Femur (tissue), 1 donor: ENCODE measurements around the gene ZNHIT1.

Source experiments
- DNase-seq: peaks from one replicate; pipeline ENCODE4 v3.0.0-alpha.2; 2017

The ZNHIT1 gene

DNA sequence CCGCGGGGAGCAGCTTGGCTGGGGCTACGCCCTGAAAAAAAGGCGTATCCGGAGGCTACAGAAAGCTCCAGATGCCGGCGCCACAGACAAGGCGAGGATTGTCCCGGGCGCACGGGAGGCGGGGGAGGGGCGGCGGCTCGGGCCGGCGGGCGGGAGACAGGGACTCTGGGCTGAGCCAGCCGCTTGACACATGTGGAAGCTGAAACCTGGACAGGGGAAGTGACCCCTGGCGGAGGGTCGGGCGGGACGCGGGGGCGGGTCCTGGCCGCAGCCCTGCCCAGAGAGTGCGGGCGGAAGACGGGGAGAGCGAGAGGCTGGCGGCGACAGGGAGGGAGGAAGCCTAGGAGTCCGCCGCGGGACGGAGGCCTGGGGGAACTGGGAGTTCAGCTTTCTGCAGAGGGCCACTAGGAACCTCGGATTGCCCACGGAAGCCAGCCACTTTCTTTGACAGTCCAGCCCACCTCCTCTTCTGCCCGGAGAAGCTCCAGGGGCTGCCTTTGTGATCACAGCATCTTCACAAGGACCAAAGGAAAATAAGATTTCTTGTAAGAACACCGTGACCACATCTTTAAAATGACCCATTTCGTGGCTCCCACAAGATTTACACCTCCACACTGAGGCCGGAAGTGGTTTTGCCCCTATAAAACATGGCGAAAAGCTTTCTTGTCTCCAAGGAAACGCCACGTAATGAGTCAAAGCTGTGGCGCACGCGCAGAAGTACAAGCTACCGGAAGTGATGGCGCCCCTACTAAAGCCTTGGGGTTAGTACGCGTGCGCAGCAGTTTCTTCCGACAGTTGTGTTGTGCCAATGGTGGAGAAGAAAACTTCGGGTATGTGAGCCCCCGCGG, at the start of gene ZNHIT1, which contains the start of gene PLOD3:
Gene ZNHIT1, plus strand, starts transcription at position 778 of the 848 bp plus-strand sequence. Its CDS starts 31 bp downstream, at position 809.
Gene PLOD3, minus strand, starts transcription at position 194 of the 848 bp plus-strand sequence. CDS start 307 bp downstream, outside the sequence.
- DNase-seq: peak; percentile 97

DNA sequence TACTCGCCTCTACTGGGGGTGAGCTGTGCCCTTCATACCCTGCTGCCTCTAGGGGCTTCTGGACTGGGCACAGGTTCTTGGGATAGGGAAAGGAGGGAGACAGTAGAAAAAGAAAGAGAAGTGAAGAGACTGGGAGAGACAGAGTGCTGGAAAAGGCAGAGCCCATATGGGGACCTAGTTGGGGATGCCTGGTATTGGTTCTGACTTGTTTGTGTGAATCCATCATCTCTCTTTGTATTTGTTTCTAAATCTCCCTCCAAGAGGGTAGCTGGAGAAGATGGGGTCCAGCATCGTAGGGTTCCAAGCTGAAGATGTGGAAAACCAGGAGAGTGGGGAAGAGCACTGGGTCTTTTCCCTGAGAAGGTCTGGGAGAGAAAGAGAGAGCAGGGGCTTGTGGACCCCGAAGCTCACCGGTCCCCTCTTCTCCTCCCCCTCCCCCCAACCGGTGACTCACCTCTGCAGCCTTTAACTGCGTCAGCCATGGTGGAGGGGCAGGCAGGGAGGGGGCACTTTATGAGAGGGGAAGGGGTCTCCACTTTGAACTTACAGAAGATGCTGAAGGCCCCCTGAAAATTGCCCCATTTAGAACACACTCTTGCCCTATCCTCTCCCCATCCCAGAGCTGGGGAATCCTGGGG, 49.4 kb upstream of the ZNHIT1 start:
- DNase-seq: no peak

DNA sequence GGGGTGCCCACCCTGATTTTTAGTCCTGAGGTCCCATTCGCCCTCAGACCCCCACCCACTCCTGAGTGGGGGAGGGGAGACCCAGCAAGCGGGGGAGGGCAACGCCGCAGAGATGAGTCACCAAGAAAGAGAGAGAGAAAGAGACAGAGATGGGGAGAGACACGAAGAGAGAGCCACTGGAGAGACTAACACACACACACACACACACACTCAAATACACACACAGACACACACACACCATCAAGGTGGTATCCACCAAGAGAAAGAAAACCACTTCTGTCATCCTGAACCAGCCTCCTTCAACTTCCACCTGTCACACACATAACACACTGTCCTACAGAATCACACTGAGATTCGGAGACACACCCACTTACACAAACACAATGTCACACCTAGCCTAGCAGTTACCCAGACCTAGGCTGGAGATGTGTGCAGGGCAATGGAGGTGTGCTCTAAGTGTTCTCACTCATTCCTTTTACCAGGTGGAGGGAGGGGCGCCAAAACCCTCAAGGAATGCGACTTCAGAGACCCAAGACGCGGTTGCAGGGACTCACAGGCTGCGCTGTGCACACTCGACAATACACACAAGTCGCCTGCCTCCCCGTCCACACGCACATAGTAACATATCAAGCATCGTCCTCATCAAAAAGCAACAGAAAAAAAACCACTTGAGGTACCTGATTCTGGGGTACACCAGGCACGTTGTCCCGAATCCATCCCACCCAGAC, 48.7 kb upstream of the ZNHIT1 start:
- DNase-seq: no peak

DNA sequence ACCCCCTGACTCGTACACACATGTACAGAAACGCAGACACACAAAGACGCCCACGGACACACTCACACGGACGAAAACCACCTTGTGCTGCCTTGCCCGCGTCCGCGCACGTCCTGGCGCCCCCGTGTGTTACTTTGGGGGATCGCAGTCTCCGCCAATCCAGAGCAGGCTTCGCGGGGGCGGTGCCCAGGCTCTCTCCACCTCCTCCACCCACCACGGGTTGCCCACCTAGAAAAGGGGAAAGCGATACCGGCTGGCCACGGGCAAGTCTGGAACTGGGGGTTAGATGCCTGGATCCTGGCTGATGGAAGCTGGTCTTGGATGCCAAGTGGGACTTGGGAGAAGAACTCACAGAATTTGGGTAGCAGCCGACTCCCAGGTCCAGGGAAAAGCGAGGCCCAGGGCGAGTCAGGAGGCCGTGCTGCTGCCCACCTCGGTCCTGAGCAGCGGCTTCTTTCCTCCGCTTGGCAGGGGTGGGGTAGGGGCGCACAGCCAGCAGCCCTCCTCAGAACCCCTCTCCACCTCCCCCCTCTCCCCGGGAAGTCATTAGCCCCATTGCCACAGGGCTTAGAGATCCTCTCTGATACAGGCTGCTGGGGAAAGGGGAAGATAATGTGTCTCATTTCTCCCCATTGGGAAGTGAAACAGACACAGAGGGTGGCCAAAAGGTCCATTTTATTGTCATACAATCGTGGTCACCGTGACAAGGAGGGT, 48.0 kb upstream of the ZNHIT1 start:
- DNase-seq: peak; percentile 75

DNA sequence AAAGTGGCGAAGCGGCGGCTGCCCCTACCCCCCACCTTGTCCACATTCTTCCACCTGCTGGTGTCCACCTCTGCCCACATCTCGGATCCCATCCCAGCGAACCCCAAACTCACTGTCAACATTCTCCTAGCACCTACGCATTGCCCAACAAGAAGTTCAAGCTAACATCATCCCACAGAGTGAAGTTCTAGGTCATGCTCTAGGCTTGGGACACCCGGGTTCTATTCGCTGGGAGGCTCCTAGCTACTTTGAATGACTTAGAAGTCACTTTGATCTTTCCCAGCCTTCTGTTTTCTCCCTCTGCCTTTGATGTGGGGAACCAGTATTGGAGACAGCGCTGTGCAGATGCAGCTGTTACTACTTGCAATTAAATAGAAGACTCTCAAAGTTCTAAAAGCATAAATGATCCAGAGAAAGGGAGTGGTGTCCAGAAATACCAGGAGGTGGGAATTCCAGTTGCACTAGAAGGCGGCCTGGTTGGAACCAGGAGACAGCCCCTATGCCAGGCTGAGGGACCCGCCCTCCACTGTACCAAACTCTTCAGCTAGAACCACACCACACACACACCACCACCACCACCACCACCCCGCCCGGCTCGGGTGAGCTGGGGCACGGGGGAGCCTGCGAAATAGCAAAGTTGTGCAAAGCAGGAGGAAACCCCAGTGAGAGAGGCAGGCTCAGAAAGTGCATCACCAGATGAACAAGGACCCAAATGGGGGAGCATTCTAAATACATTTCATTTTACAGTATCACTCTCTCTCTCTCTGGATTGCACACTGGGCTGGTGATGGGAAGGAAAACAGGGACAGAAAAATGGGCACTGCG, 47.1 kb upstream of the ZNHIT1 start:
- DNase-seq: no peak

DNA sequence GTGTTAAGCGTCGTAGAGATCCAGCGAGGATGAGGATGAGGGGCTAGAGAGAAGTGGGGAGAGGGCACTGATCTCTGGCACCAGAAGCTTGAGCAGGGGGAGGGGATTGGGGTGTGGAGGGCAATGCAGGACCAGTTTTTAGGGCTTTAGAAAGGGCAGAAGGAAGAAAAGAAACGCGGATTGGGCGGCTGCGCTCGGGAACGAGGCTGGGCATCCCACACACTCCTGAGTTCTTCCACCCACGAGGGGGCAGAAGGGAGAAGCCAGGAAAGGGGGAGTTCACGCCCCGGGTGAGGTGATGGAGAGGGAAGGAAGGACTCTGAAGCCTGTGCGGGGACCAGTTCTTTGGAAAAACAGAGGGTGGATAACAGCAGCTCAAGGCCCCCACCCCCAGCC, 46.5 kb upstream of the ZNHIT1 start:
- DNase-seq: no peak

DNA sequence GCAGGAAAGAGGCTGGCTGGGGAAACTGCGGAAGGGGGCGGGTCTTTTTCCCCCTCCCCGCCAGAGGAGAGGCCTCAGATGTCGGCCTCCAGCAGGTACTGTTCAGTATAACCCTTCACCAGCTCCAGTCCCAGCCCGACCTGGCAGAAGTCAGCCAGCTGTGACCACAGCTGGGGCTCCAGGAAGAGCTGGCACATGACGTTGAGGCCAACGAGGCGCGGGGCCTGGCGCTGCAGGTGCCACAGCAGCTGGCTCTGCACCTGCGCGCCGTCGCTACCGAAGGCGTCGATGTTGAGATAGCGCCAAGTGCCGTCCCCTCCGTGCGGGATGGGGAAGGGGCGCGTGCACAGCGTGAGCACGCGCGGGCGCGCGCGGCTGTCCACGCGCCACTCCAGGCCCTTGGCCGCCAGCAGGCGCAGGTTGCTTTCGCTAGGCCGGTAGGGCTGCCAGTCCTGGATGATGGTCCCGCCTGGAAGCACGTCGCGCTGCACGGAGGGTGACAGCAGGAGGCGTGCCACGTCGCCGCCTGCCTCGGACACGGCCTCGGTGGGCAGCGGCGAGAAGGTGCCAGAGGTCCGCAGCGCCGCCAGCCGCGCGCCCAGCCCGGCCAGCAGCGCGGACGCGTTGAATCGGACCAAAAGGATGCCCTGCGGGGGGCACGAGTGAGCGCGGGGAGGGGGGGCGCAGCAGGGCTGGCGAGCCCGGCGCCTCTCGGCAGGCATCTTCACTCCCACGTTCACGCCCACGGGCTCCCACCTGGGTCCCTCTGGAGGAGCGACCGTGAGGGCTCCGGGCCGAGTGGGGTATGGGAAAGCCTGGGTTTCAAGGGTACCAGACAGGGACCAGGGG, 45.7 kb upstream of the ZNHIT1 start:
- DNase-seq: no peak

DNA sequence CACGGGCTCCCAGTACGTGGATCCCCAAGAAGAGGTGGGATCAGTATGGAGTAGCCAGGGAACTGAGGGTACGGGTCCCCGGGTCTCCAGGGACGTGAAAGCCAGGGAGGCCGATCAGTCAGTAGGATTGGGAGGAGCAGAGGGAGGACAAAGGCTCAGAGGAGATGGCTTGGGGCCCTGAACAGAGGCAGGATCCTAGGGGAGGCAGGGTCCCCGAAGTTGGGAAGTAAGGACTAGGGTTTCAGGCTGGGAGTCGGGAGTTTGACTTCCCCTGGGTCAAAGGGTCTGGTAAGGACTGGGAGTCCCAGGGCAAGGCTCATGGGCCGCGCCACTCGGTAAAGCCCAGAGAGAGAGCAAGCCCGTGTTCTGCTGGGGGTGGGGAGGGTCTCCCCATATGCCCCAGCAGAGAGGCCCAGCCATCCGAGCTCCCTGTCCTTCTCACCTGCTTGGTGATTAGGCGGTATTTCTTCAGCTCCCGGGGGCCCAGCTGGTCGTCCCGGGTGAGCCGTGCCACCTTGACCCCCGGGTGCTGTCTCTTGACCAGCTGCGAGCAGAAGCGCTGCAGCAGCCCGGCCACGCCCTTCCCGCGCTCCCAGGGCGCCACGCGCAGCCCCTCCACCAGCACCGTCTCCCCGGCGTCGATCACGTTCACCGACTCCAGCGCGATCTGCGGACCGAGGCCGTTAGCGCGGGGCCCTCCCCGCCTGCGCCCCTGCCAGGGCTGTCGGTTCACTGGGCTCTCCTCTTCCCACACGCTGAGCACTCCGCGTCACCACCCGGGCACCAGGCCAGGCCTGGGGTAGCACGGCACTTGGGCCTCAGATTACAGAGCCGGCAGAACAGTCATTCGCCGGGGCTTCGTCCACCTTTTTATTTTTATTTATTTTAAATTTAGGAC, 44.9 kb upstream of the ZNHIT1 start:
- DNase-seq: peak; percentile 80

DNA sequence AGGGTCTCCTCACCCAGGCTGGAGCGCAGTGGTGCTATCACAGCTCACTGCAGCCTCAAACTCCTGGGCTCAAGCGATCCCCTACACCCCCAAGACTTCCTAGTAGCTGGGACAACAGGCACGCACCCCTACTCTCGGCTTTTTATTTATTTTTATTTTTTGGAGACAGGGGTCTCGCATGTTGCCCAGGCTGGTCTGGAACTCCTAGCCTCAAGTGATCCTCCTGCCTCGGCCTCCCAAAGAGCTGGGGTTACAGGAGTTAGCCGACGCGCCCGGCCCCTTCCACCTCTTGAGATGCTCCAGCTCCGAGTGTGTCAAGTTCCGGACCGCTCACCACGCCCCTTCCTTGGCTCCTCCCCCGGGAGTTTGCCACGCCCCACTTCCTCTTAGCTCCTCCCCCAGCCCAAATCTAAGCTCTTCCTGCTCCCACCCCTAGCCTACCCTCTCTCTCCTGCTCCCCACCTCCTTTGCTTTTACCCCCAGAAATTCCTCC, 44.2 kb upstream of the ZNHIT1 start:
- no peak for DNase-seq

DNA sequence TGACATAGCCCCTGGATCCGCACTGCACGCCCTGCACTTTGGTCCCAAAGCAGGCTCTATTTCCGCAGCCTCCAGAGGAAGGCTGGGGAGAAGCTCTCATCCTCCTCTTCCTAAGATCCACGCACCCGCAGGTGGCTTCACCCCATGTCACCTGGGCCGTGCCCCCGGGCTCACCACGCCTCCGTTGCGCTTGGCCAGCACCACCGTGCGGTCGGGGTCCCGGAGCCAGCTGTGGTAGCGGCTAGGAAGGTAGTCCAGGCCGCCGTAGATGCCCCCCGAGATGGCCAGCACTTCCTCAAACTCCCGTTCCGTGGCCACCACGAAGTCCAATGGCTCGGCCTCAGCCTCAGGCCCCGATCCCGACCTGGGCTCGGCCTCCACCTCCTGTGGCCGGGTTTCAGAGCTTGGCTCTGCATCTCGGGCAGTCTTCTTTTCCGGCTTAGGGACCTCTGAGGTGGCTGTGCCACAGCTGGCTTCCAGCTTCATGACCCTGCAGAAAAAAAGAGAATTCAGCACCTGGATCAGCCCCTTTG, 43.6 kb upstream of the ZNHIT1 start:
- DNase-seq: no peak

DNA sequence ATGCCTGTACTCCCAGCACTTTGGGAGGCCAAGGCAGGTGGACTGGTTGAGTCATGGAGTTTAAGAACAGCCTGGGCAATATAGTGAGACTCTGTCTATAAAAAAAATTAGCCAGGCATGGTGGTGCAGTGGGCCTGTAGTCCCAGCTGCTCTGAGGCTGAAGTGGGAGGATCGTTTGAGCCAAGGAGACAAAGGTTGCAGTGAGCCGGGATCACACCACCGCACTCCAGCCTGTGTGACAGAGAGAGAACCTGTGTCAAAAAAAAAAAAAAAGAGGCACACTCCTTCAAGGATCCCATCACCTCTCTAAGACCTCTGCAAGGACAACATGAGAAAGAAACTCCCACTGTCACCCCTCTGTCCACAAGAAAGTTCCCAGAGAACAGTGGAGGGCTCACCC, 42.3 kb upstream of the ZNHIT1 start:
- DNase-seq: no peak

DNA sequence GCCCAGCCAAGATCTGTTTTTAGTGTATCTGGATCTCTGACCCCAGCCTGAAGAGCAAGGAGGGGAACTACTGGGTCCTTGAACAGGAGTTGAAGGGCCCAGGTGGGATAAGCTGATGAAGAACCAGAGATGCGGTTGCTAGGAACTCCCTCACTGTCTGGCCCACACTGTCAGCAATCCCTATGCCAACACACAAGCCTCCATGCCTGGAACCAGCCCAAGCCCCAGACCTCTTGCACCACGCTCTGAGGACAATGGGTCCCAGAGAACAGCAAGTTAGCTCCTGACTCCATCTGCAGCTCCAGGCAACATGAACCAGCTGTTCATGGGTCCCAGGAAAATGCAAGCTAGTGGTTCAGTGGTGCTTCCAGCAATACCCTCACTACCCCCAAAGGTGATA, 40.3 kb upstream of the ZNHIT1 start:
- DNase-seq: no peak

DNA sequence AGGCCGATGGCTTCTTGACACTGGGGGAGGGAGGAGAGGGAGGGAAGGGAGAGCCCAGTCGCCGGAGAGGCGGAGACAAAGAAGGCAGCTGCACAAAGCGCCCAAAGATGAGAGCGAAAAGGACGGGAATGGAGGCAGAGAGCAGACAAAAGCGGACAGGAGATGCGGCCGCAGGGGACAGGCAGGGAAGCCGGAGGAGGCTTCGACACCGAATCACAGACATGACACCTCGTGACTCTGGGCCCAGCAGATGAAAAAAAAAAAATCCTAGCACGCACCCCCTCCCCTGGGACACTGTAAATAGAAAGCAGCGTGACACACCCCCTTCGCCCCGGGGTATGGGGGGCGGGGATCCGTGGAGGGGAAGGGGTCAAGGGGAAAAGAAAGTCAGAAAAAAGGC, 38.8 kb upstream of the ZNHIT1 start:
- DNase-seq: no peak

DNA sequence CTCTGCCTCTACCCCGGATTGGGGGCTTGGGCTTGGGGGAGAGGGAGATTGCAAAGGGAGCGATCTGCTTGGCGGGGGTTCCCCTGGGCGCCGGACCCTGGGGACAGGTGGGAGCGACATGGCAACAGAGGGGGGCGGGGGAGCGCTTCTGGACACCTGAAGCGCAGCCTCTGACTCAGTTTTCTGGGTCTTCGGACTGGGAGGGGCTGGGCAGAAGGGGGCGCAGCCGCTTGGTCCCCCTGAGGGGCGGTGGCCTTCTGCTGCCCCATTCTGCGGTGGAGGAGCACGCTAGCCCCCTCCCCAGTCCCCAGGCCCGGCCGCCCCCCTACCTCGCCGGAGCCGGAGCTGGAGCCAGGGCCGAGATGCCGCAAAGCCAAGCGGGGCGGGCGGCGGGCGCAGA, 38.3 kb upstream of the ZNHIT1 start:
- DNase-seq: no peak

DNA sequence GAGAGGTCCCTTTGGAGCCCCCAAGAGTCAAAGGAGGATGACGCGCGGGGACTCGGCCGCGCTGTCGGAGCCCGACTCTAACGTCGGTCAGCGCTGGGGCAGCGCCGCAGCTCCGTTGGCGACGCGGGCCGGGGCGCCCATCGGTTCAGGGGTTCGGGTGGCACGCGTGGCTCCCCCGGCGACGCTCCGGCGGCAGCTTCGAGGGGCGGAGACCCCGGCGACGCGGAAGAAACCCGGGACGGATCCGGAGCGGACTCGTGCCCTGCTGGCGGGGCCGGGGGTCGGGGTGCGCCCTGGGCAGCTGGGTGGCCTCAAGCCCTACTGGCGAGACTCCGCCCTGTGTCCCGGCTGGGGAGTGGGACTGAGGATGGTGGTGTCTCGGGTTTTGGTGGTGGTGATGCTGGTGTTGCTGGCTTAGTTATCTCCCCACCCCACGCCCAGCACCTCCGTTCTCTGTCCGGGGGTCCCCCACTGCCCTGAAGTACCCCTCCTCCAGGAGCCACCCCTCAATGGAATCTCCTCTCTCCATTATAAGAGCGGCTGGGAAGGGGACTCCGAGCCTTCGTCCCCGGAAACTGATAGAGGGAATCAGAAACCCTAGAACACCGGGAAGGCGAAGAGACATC, 37.7 kb upstream of the ZNHIT1 start, which contains the start of gene NAT16:
Gene NAT16, minus strand, starts transcription at position 164 of the 626 bp plus-strand sequence. CDS start 5,486 bp downstream, outside the sequence.
- DNase-seq: no peak

DNA sequence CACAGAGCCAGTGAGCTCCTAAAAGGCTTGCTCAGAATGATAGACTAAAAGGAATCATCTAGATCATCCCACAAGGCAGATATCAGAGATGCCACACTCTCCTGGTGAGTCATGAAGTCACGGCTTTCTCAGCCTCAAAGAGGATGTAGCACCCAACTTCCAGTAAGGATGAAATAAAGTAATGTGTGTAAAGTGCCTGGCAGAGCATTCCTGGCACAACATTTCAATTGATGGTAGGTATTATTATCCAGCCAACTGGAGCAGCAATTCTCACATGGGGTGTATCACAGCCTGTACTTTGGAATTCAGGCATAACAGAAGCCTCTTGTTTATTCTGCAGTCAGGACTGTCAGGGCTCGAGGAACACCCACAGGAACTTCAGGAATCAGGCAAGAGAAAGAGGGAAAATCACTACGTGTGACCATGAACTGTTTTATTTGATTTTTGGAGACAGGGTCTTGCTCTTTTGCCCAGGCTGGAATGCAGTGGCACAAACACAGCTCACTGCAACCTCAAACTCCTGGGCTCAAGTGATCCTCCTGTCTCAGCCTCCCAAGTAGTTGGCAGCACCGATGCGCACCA, 32.6 kb upstream of the ZNHIT1 start:
- DNase-seq: no peak

DNA sequence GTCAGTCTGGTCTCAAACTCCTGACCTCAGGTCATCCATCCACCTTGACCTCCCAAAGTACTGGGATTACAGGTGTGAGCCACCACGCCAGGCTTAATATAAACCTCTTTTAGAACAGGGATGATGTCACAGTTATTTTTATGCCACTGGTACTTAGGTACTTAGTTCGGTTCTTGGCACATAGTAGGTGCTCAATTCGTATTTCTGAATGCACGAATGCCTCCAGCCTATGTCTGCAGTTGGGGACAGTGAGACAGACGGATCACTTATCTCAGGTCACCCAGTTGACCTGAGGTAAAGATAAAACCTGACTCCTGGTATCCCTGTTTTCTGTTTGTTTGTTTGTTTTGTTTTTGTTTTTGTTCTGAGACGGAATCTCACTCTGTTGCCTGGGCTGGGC, 31.8 kb upstream of the ZNHIT1 start:
- no peak for DNase-seq

DNA sequence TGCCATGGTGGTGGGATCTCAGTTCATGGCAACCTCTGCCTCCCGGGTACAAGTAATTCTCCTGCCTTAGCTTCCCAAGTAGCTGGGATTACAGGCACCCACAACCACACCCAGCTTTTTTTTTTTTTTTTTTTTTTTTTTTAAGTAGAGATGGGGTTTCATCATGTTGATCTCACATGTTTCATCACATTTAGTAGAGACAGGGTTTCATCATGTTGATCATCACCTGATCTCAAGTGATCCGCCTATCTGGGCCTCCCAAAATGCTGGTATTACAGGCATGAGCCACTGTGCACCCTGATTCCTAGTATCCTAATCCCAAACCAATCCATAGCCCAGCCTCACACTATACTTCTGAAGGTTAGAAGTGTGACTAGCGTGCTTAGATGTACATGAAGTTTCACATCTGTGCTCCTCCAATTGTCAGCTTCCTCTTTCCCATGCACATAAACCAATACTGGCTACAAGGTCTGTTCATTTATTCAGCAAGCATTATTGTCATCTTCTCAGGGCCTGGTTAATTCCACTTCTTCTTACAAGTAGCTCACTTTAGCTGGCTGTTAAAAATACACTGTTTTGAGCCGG, 31.0 kb upstream of the ZNHIT1 start:
- DNase-seq: no peak
